OCI-LY3 (cell line): ENCODE data around the gene GLB1L.

ENCODE experiments used
- H2AFZ ChIP-seq: fragments of 200-600, 300-600 bp; shearing (Covaris generic); 2 replicates; pipeline ENCODE4 v1.6.0; 2014; ENCODE audit warnings: antibody characterized with exemption, low read depth, low read length
- H3K27ac ChIP-seq: fragments of 200-600, 300-600 bp; sonication (generic); 2 replicates; pipeline ENCODE4 v1.5.1; 2014; ENCODE audit warnings: mild to moderate bottlenecking, low read length, moderate library complexity, mixed read lengths
- H3K27me3 ChIP-seq: fragments of 200-600, 300-600 bp; sonication (generic); 2 replicates; pipeline ENCODE4 v1.6.1; 2014; ENCODE audit warnings: low read depth, low read length, mixed read lengths
- H3K36me3 ChIP-seq: fragments of 200-600, 300-600 bp; sonication (generic); replicated peaks from 2 replicates; pipeline ENCODE3; 2014; ENCODE audit warnings: low read depth, low read length, mixed read lengths
- H3K4me1 ChIP-seq: fragments of 300-600, 200-600 bp; sonication (generic); 2 replicates; pipeline ENCODE4 v1.6.1; 2014; ENCODE audit warnings: low read length, mixed read lengths
- H3K4me2 ChIP-seq: fragments of 200-600, 300-600 bp; sonication (generic); 2 replicates; pipeline ENCODE4 v1.6.1; 2014; ENCODE audit warnings: low read length, mixed read lengths
- H3K4me3 ChIP-seq: fragments of 300-600, 200-600 bp; sonication (generic); 2 replicates; pipeline ENCODE4 v1.5.1; 2014; ENCODE audit warnings: antibody characterized with exemption, mild to moderate bottlenecking, low read length, moderate library complexity
- H3K79me2 ChIP-seq: fragments of 300-600, 200-600 bp; shearing (Covaris generic); 2 replicates; pipeline ENCODE4 v1.6.1; 2014; ENCODE audit warnings: mild to moderate bottlenecking, low read length, mixed read lengths
- H3K9ac ChIP-seq: fragments of 300-600, 200-600 bp; shearing (Covaris generic); 2 replicates; pipeline ENCODE4 v1.6.0; 2014; ENCODE audit warnings: mild to moderate bottlenecking, low read length, moderate library complexity
- H3K9me3 ChIP-seq: fragments of 200-600, 300-600 bp; shearing (Covaris generic); 2 replicates; pipeline ENCODE4 v1.6.1; 2014; ENCODE audit warnings: low read length, mixed read lengths; ENCODE audit not compliant: insufficient read depth
- H4K20me1 ChIP-seq: fragments of 200-600, 300-600 bp; sonication (generic); 2 replicates; pipeline ENCODE4 v1.6.1; 2016; ENCODE audit warnings: low read length, mixed read lengths; ENCODE audit not compliant: insufficient read depth
- EZH2phosphoT487 ChIP-seq: fragments of 200-600 bp; shearing (Covaris generic); IDR thresholded peaks from 2 replicates; pipeline ENCODE4 v1.6.1; 2018; ENCODE audit warnings: antibody characterized with exemption, mixed run types, low read depth
- TF ChIP-seq, protein P1 (sequence below): fragments of 200-600, 300-600 bp; sonication (generic); IDR thresholded peaks from 2 replicates; pipeline ENCODE4 v1.5.1; 2014; ENCODE audit warnings: antibody characterized with exemption, low read length, low read depth

Gene GLB1L

GRCh38 chr2:219245899-219246230, 621 bp upstream of the GLB1L start:
- H4K20me1 ChIP-seq: no peaks in the 10 kb centered on the region
- peak overlapping the region; percentile 58 for H3K27ac ChIP-seq
- no peaks in the 10 kb centered on the region for H3K9me3 ChIP-seq
- no peaks in the 10 kb centered on the region for H3K27me3 ChIP-seq
- H3K36me3 ChIP-seq: peaks cover 7% of the 10 kb centered on the region
- H2AFZ ChIP-seq: no peak overlapping the region
- H3K4me3 ChIP-seq: peak overlapping the region; percentile 98
- H3K9ac ChIP-seq: peak overlapping the region; percentile 87
- peaks cover 16% of the 10 kb centered on the region for H3K79me2 ChIP-seq
- peaks cover 37% of the 10 kb centered on the region for H3K4me1 ChIP-seq
- peak overlapping the region; percentile 86 for H3K4me2 ChIP-seq
- TF ChIP-seq, protein P1, sequence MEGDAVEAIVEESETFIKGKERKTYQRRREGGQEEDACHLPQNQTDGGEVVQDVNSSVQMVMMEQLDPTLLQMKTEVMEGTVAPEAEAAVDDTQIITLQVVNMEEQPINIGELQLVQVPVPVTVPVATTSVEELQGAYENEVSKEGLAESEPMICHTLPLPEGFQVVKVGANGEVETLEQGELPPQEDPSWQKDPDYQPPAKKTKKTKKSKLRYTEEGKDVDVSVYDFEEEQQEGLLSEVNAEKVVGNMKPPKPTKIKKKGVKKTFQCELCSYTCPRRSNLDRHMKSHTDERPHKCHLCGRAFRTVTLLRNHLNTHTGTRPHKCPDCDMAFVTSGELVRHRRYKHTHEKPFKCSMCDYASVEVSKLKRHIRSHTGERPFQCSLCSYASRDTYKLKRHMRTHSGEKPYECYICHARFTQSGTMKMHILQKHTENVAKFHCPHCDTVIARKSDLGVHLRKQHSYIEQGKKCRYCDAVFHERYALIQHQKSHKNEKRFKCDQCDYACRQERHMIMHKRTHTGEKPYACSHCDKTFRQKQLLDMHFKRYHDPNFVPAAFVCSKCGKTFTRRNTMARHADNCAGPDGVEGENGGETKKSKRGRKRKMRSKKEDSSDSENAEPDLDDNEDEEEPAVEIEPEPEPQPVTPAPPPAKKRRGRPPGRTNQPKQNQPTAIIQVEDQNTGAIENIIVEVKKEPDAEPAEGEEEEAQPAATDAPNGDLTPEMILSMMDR: no peak
- no peak for TF ChIP-seq EZH2phosphoT487

- TF ChIP-seq, protein P1: no peak
- TF ChIP-seq EZH2phosphoT487: no peak
- Histone ChIP-seq H3K9ac (peak overlapping the region; percentile 87), H3K9me3 (no peaks in the 10 kb centered on the region), H3K27me3 (no peaks in the 10 kb centered on the region), H3K36me3 (peaks cover 3% of the 10 kb centered on the region), H3K4me3 (peak overlapping the region; percentile 98), H3K27ac (no peak overlapping the region), H4K20me1 (no peaks in the 10 kb centered on the region), H3K4me1 (peaks cover 31% of the 10 kb centered on the region), H2AFZ (0 out of 2 replicates have a peak overlapping the region, but pooled peaks have one; percentile 56), H3K4me2 (peak overlapping the region; percentile 86), H3K79me2 (peaks cover 13% of the 10 kb centered on the region)
Observed at GRCh38 chr2:219244789-219245147, 476 bp downstream of the GLB1L start.

GRCh38 chr2:219243291-219243761, 1.9 kb downstream of the GLB1L start:
- TF ChIP-seq, protein P1: no peak
- TF ChIP-seq EZH2phosphoT487: no peak
- Histone ChIP-seq H3K27ac (no peak overlapping the region), H3K9me3 (no peaks in the 10 kb centered on the region), H3K36me3 (peaks cover 2% of the 10 kb centered on the region), H3K4me1 (peaks cover 17% of the 10 kb centered on the region), H3K27me3 (no peaks in the 10 kb centered on the region), H3K4me3 (no peak overlapping the region), H3K79me2 (peaks cover 12% of the 10 kb centered on the region), H4K20me1 (no peaks in the 10 kb centered on the region), H2AFZ (no peak overlapping the region), H3K4me2 (no peak overlapping the region), H3K9ac (no peak overlapping the region)

DNA sequence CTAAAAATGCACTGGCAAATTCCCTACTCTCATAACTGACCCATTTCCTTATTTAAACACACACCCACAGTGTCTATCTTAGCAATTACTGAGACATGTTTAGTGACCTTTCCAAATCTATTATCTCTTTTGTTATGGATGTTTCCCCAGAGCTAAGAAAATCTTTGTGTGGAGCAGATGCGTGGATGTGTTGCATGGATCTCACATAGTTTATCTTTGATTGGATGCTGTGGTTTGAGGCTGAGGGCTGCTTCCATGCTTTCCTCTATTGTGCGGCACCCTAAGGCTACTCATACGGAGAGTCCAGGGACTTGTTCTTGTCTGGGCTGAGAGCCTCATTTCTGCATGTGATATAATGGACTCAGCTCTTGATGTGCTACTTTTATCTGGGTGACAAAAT, 10.9 kb downstream of the GLB1L start:
- Histone ChIP-seq H2AFZ (no peak overlapping the region), H3K36me3 (peaks cover 24% of the 10 kb centered on the region), H4K20me1 (no peaks in the 10 kb centered on the region), H3K79me2 (peaks cover 14% of the 10 kb centered on the region), H3K4me1 (peaks cover 7% of the 10 kb centered on the region), H3K4me3 (no peak overlapping the region), H3K27ac (no peak overlapping the region), H3K27me3 (no peaks in the 10 kb centered on the region), H3K9me3 (no peaks in the 10 kb centered on the region), H3K4me2 (no peak overlapping the region), H3K9ac (no peak overlapping the region)
- TF ChIP-seq EZH2phosphoT487: no peak
- TF ChIP-seq, protein P1: no peak
